Dermis lymphatic vessel endothelial cell (primary cell): ENCODE data around the gene PTHLH. TPM values are rescaled to one million over a fixed set of nuclear protein-coding genes. Genes with fewer than 3 reads are reported as not detected.

Experiments
- total RNA-seq: library from RNA; depleted of rRNA; stranded (reverse); fragments of >200 nt; gene quantifications from 2 replicates; pipeline ENCODE4 v1.2.1, GENCODE V29; 2014

The PTHLH gene
- 0.22 TPM in 1 of 2 replicates, not detected in the other for total RNA-seq

GRCh38 chr12:27972721-27973120 lies at the start of gene PTHLH:
PTHLH (minus strand) TSS chr12:27972733; CDS start chr12:27969494, 3,239 bp downstream.

Other genes with a start within 250 kb of the PTHLH start
- gene KLHL42, start 192.5 kb downstream of the PTHLH start, total RNA-seq: 10.9 and 18.6 TPM in 2 replicates
- gene MANSC4, start 192.5 kb downstream of the PTHLH start, total RNA-seq: not detected in 2 replicates
- gene CCDC91, start 217.7 kb upstream of the PTHLH start, total RNA-seq: 4.9 and 6.7 TPM in 2 replicates